Measurements from ENCODE around the gene SLC16A4. TPM values are rescaled to one million over a fixed set of nuclear protein-coding genes. Genes with fewer than 3 reads are reported as not detected.
"Not testable (repeated sequence)": the region's sequence is repeated elsewhere in the genome, so short reads cannot be mapped to it uniquely, and the experiment has no call there.

The SLC16A4 gene
- total RNA-seq, 4 donors from 2014 or later: 10.5 to 16.9 (median 15.2) TPM

DNA sequence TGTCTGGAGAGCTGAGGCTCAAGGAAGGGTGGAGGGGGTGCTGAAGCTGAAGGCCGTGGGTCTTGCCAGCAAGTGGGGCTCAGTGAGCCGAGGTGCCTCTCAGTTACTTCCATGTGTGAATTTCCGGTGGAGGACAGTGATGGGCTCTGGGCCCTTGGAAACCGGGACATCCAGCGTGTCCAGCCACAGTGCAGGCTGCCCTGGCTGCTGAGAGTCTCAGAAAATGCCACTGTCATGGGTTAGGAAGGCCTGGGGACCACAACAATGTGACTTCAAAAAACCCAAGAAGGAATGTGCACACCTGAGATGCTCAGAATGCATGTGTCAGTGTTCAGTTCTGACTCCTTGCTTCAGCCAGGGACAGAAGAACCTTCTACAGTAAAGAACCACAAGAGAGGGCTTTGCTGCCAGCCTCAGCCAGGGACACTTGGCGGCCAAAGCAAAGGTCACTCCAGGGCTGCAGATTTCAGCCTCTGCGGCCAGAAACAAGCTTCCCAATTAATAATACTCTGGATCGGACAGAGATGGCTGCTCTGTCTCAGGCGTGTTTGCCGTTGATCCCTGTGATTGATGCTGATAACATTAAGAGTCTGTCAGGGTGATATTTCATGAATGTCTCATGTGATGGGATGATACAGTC lies 29.3 kb upstream of the SLC16A4 start:
- no peaks in the 10 kb centered on the region for H3K9me3 ChIP-seq
- H3K36me3 ChIP-seq: no peaks in the 10 kb centered on the region
- H3K4me3 ChIP-seq: no peak overlapping the region
- no peak overlapping the region for H3K27ac ChIP-seq
- H3K4me1 ChIP-seq: no peaks in the 10 kb centered on the region
- no peak for ATAC-seq
- 76% methylated on average over 10 of the region's 10 CpGs; no CpG with 5 or more reads in 1 of the 2 donors for WGBS, 2 donors (ENCODE audit: low coverage in 1 of 2)
- H3K27me3 ChIP-seq: no peaks in the 10 kb centered on the region
- TF ChIP-seq EP300 (IDR thresholded peaks at IDR 0.05): no peak

DNA sequence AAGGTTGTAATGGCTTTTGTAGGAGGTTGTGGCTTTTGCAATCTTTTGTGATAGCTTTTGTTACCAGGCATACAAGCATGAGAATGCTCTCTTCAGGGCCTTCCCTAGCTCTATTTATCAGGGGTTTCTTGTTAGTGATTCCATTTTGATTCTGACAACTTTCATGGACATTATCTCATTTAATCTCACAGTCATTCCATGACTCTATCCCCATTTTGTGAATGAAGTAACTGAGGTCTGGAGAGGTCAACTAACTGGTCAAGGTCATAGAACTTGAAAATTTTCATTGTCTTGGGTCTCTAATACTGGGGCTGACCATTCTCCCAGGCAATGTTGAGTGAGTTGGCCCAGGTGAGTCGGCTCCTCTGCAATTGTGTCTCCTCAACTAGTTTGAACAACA lies 27.9 kb upstream of the SLC16A4 start:
- H3K36me3 ChIP-seq: no peaks in the 10 kb centered on the region
- no peak for ATAC-seq
- no peak overlapping the region for H3K4me3 ChIP-seq
- TF ChIP-seq POLR2AphosphoS5 (IDR thresholded peaks at IDR 0.05) (no peak), POLR2A (IDR thresholded peaks at IDR 0.05) (no peak), EP300 (IDR thresholded peaks at IDR 0.05) (no peak)
- TF ChIP-seq, protein P1, sequence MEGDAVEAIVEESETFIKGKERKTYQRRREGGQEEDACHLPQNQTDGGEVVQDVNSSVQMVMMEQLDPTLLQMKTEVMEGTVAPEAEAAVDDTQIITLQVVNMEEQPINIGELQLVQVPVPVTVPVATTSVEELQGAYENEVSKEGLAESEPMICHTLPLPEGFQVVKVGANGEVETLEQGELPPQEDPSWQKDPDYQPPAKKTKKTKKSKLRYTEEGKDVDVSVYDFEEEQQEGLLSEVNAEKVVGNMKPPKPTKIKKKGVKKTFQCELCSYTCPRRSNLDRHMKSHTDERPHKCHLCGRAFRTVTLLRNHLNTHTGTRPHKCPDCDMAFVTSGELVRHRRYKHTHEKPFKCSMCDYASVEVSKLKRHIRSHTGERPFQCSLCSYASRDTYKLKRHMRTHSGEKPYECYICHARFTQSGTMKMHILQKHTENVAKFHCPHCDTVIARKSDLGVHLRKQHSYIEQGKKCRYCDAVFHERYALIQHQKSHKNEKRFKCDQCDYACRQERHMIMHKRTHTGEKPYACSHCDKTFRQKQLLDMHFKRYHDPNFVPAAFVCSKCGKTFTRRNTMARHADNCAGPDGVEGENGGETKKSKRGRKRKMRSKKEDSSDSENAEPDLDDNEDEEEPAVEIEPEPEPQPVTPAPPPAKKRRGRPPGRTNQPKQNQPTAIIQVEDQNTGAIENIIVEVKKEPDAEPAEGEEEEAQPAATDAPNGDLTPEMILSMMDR (IDR thresholded peaks at IDR 0.05): no peak
- H3K4me1 ChIP-seq: no peaks in the 10 kb centered on the region
- H3K27ac ChIP-seq: no peak overlapping the region
- H3K27me3 ChIP-seq: no peaks in the 10 kb centered on the region
- no CpG with 5 or more reads among the region's 1 CpG for WGBS, 2 donors (ENCODE audit: low coverage in 1 of 2)
- no peaks in the 10 kb centered on the region for H3K9me3 ChIP-seq

DNA sequence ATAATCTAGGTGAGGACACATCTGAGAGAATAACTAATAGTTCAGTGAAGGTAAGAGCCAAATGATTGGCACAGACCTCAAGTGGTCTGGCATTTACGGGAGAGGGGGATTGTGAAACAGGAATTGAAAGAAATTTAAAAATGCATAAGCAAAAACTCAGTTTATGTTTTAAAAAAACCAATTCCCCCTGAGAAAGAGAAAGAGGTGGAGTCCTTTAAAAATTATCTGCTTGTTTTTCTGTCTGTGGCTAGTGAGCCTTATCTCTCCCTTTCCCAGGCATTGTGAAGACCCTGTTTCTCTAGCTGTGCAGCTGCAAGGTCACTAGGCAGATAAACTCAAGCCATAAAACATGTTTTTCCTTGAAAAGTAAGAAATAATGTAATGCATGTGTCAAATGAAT lies 22.2 kb upstream of the SLC16A4 start:
- H3K4me3 ChIP-seq, H3K9me3 ChIP-seq, ATAC-seq, H3K36me3 ChIP-seq, H3K27ac ChIP-seq, H3K27me3 ChIP-seq: not testable (repeated sequence)
- H3K4me1 ChIP-seq: peaks cover 0 to 16% (median 7%) of the 10 kb centered on the region in 3 donors
- 73 to 75% methylated on average over 1 of the region's 1 CpG for WGBS, 2 donors (ENCODE audit: low coverage in 1 of 2)

DNA sequence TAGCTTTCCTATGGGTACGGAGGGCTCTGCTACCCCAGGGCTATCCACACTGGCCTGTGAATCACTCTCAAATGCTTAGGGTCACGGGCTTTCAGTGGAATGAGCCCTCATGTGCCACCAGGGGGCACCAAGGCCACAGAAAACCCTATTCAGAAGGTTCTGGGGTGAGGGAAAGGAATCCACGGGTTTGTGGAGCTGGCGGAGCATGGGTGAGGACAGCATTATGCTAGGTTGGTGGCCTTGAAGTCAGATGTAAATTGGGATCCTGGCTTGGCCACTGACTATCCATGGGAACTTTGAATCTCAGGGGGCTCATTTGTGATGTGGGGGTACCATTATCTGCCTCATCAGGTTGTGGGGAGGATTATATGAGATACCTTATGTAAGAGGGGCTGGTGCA lies 21.8 kb upstream of the SLC16A4 start:
- Histone ChIP-seq H3K36me3 (no peaks in the 10 kb centered on the region), H3K27ac (no peak overlapping the region), H3K9me3 (no peaks in the 10 kb centered on the region), H3K27me3 (no peaks in the 10 kb centered on the region), H3K4me1 (peaks cover 0 to 17% (median 7%) of the 10 kb centered on the region in 3 donors), H3K4me3 (no peak overlapping the region)
- TF ChIP-seq, protein P1 (IDR thresholded peaks at IDR 0.05): peak; percentile 52 to 78 (median 71)
- TF ChIP-seq POLR2AphosphoS5 (IDR thresholded peaks at IDR 0.05): peak; percentile 24
- no peak for TF ChIP-seq EP300 (IDR thresholded peaks at IDR 0.05)
- WGBS, 2 donors (ENCODE audit: low coverage in 1 of 2): 23% methylated on average over 3 of the region's 4 CpGs; no CpG with 5 or more reads in 1 of the 2 donors
- ATAC-seq: peak; percentile 62

DNA sequence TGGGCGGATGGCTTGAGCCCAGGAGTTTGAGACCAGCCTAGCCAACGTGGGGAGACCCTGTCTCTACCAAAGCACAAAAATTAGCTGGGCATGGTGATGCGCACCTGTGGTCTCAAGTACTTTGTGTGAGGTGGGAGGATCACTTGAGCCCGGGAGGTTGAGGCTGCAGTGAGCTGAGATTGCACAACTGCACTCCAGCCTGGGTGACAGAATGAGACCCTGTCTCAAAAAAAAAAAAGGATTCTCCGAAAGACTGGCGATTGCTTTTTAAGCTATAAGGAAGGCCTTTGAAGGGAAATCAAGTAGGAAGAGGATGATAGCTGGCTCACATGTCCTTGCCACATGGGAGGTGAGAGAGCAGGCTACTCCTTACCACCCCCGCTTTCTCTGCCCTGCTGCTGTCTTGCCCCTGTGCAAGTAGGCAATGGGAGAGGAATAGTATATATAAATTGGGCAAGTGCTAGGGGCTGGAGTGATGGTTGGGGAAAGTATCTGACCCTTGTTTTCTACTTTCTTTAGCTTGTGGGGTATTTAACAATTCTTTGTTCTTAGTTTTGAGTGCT lies 20.4 kb upstream of the SLC16A4 start:
- Histone ChIP-seq H3K27me3 (no peaks in the 10 kb centered on the region), H3K4me3 (no peak overlapping the region), H3K9me3 (no peaks in the 10 kb centered on the region), H3K36me3 (no peaks in the 10 kb centered on the region), H3K4me1 (peaks cover 0 to 24% (median 11%) of the 10 kb centered on the region in 3 donors), H3K27ac (no peak overlapping the region)
- 73 to 100% methylated on average over 2 to 5 of the region's 7 CpGs for WGBS, 2 donors (ENCODE audit: low coverage in 1 of 2)
- ATAC-seq: no peak
- TF ChIP-seq, protein P1 (IDR thresholded peaks at IDR 0.05): no peak
- TF ChIP-seq POLR2AphosphoS5 (IDR thresholded peaks at IDR 0.05): no peak
- TF ChIP-seq EP300 (IDR thresholded peaks at IDR 0.05): no peak
- no peak for TF ChIP-seq POLR2A (IDR thresholded peaks at IDR 0.05)

DNA sequence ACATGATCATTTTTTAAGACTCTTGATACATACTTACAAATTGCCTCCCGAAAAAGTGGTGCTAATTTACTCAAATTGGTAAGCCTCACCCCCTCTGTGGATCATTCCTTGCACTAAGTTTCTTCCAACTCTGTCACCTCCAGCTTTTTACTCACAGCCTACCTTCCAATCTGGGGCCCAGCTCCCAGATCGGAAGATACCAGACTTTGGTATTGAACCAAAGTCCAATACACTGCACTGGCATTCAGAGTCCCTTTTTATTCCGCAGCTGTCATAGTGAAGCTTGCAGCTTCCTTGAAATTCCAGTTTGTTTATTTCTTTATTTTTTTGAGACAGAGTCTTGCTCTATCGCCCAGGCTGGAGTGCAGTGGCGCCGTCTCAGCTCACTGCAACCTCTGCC lies 18.5 kb upstream of the SLC16A4 start:
- H3K9me3 ChIP-seq: no peaks in the 10 kb centered on the region
- H3K27me3 ChIP-seq: no peaks in the 10 kb centered on the region
- H3K4me1 ChIP-seq: peaks cover 0 to 41% (median 14%) of the 10 kb centered on the region in 3 donors
- ATAC-seq: no peak
- peaks cover 0 to 14% of the 10 kb centered on the region in 2 donors for H3K36me3 ChIP-seq
- H3K4me3 ChIP-seq: no peak overlapping the region
- WGBS, 2 donors (ENCODE audit: low coverage in 1 of 2): 87 to 100% methylated on average over 3 to 6 of the region's 6 CpGs
- TF ChIP-seq EP300 (IDR thresholded peaks at IDR 0.05) (no peak), POLR2A (IDR thresholded peaks at IDR 0.05) (no peak), POLR2AphosphoS5 (IDR thresholded peaks at IDR 0.05) (no peak)
- no peak overlapping the region for H3K27ac ChIP-seq

Data from gastroesophageal sphincter (tissue), 4 donors.